Measurements from ENCODE around the gene HSD17B12.
A peak's percentile ranks its signal among the peaks of the same experiment; 100 is the strongest.

Gene HSD17B12

GRCh38 chr11:43812471-43812870, 131.9 kb downstream of the HSD17B12 start:
- TF ChIP-seq, protein P1, sequence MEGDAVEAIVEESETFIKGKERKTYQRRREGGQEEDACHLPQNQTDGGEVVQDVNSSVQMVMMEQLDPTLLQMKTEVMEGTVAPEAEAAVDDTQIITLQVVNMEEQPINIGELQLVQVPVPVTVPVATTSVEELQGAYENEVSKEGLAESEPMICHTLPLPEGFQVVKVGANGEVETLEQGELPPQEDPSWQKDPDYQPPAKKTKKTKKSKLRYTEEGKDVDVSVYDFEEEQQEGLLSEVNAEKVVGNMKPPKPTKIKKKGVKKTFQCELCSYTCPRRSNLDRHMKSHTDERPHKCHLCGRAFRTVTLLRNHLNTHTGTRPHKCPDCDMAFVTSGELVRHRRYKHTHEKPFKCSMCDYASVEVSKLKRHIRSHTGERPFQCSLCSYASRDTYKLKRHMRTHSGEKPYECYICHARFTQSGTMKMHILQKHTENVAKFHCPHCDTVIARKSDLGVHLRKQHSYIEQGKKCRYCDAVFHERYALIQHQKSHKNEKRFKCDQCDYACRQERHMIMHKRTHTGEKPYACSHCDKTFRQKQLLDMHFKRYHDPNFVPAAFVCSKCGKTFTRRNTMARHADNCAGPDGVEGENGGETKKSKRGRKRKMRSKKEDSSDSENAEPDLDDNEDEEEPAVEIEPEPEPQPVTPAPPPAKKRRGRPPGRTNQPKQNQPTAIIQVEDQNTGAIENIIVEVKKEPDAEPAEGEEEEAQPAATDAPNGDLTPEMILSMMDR (IDR thresholded peaks at IDR 0.05; ENCODE audit: low read depth, low read length), result no peak
- H3K27ac ChIP-seq, result no peak overlapping the region
- H3K9me3 ChIP-seq (ENCODE audit: severe bottlenecking), result no peaks in the 10 kb centered on the region
- H3K36me3 ChIP-seq, result peaks cover 3% of the 10 kb centered on the region; the same call in 1 of the 2 replicates
- no peak for DNase-seq
- no peak overlapping the region for H3K4me3 ChIP-seq (ENCODE audit: low read depth, low read length)
- H3K27me3 ChIP-seq (ENCODE audit: insufficient read depth, low read depth, severe bottlenecking), result no peaks in the 10 kb centered on the region

DNA sequence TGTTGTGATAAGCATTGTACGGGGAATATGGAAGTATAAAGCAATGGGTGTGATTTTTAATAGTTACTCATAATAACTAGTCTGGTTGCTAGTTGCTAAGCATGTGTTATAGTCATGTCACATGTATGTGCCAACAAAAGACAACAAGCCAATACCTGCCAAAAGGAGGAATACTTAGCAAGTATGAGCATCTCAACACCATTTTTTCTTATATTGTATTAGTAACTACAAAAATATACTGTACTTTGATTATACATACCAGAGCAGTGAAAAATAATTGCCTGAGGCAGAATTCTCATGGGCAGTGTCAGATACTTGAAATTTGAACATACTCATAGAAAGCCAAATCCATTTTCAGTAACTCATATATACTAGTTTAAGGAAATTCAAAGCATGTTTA, 137.7 kb downstream of the HSD17B12 start:
- TF ChIP-seq, protein P1 (IDR thresholded peaks at IDR 0.05; ENCODE audit: low read depth, low read length), result no peak
- no peak overlapping the region for H3K4me3 ChIP-seq (ENCODE audit: low read depth, low read length)
- H3K9me3 ChIP-seq (ENCODE audit: severe bottlenecking), result no peaks in the 10 kb centered on the region
- H3K27ac ChIP-seq, result no peak overlapping the region
- DNase-seq, result no peak
- H3K27me3 ChIP-seq (ENCODE audit: insufficient read depth, low read depth, severe bottlenecking), result no peaks in the 10 kb centered on the region
- H3K36me3 ChIP-seq, result peaks cover 3% of the 10 kb centered on the region; the same call in 1 of the 2 replicates

GRCh38 chr11:43819926-43820325, 139.4 kb downstream of the HSD17B12 start:
- H3K9me3 ChIP-seq (ENCODE audit: severe bottlenecking), result no peaks in the 10 kb centered on the region
- no peaks in the 10 kb centered on the region for H3K27me3 ChIP-seq (ENCODE audit: insufficient read depth, low read depth, severe bottlenecking)
- no peak overlapping the region for H3K4me3 ChIP-seq (ENCODE audit: low read depth, low read length)
- H3K27ac ChIP-seq, result no peak overlapping the region
- DNase-seq, result no peak
- H3K36me3 ChIP-seq, result peaks cover 3% of the 10 kb centered on the region; the same call in 1 of the 2 replicates
- TF ChIP-seq, protein P1 (IDR thresholded peaks at IDR 0.05; ENCODE audit: low read depth, low read length), result no peak

DNA sequence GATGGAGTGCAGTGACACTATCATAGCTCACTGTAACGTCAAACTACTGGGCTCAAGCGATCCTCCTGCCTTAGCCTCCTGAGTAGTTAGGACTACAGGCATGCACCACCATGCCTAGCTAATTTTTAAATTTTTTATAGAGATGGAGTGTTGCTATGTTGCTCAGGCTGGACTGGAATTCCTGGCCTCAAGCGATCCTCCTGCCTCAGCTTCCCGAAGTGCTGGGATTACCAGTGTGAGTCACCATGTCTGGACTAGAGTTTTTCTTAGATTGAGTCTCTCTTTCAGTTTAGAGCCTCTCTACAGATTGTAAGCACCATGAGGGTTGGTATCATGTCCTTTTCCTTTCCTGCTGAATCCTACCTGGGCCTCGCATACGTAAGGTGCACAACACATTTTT, 142.8 kb downstream of the HSD17B12 start:
- Histone ChIP-seq H3K36me3 (no peaks in the 10 kb centered on the region), H3K27me3 (ENCODE audit: insufficient read depth, low read depth, severe bottlenecking) (no peaks in the 10 kb centered on the region)
- DNase-seq, result no peak

GRCh38 chr11:43823851-43824250, 143.3 kb downstream of the HSD17B12 start:
- no peak for DNase-seq
- H3K36me3 ChIP-seq, result no peaks in the 10 kb centered on the region
- no peaks in the 10 kb centered on the region for H3K9me3 ChIP-seq (ENCODE audit: severe bottlenecking)
- no peak overlapping the region for H3K4me3 ChIP-seq (ENCODE audit: low read depth, low read length)
- no peaks in the 10 kb centered on the region for H3K27me3 ChIP-seq (ENCODE audit: insufficient read depth, low read depth, severe bottlenecking)
- H3K27ac ChIP-seq, result no peak overlapping the region
- TF ChIP-seq, protein P1 (IDR thresholded peaks at IDR 0.05; ENCODE audit: low read depth, low read length), result no peak

More for the DNA sequence above, 142.8 kb downstream of the HSD17B12 start:
- TF ChIP-seq, protein P1 (IDR thresholded peaks at IDR 0.05; ENCODE audit: low read depth, low read length), result no peak
- Histone ChIP-seq H3K9me3 (ENCODE audit: severe bottlenecking) (no peaks in the 10 kb centered on the region), H3K4me3 (ENCODE audit: low read depth, low read length) (no peak overlapping the region), H3K27ac (no peak overlapping the region)

DNA sequence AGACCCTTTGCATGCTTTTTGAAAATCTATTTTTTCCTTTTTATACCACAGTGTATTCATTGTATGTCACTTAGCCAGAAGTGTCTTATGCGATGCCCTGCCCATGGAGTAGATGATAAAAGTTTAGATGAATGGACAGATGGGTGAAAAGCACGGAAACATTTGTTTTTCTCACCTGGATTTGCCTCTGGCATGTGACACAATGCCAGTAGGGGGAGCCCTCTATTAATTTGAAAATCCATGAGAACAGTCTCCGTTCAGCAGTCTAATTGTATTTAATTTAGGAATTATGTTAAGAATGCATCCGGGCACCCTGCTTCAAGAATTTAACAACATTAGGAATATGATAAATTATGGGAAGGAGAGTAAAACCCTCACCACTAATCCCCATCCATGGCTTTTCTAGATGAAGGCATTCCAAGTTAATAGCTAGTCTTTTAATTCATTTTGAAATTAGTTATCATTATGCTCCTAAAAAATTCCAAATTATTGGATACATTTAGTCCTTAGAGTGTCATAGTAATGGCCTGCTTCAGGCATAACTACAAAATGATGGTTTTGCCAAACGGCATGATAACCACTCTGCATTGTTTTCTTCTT, 144.8 kb downstream of the HSD17B12 start:
- no peak overlapping the region for H3K27ac ChIP-seq
- DNase-seq, result peak; percentile 28
- TF ChIP-seq, protein P1 (IDR thresholded peaks at IDR 0.05; ENCODE audit: low read depth, low read length), result peak; percentile 59

More for the DNA sequence above, 144.8 kb downstream of the HSD17B12 start:
- Histone ChIP-seq H3K36me3 (no peaks in the 10 kb centered on the region), H3K27me3 (ENCODE audit: insufficient read depth, low read depth, severe bottlenecking) (no peaks in the 10 kb centered on the region), H3K4me3 (ENCODE audit: low read depth, low read length) (no peak overlapping the region), H3K9me3 (ENCODE audit: severe bottlenecking) (no peaks in the 10 kb centered on the region)

Data from WERI-Rb-1 (cell line).